Liver (tissue), 9 donors: Measurements from ENCODE around the gene RALGAPA2. TPM values are rescaled to one million over a fixed set of nuclear protein-coding genes. Genes with fewer than 3 reads are reported as not detected.

Source experiments
- DNase-seq: peaks from one replicate; pipeline ENCODE4 v3.0.0-alpha.2; 2017; ENCODE audit warnings: low spot score
- H3K27ac ChIP-seq, 2 donors: one replicate each; pipeline ENCODE4 v1.7.0; 2013; ENCODE audit warnings: inconsistent platforms in 2 of 2, low read length in 2 of 2, control low read depth in 1 of 2, low read depth in 1 of 2, mild to moderate bottlenecking in 1 of 2
- H3K27me3 ChIP-seq, 4 donors: one replicate each; pipeline versions ENCODE4 v1.6.1 to v1.7.0; 2013; ENCODE audit warnings: low read length in 3 of 4, inconsistent platforms in 1 of 4, mild to moderate bottlenecking in 1 of 4, moderate library complexity in 1 of 4; ENCODE audit not compliant: control insufficient read depth in 4 of 4, insufficient read depth in 4 of 4
- H3K36me3 ChIP-seq, 4 donors: one replicate each; pipeline versions ENCODE4 v1.6.1 to v1.7.0; 2013; ENCODE audit warnings: low read length in 3 of 4, mild to moderate bottlenecking in 3 of 4, low read depth in 1 of 4, moderate library complexity in 1 of 4; ENCODE audit not compliant: control insufficient read depth in 4 of 4, insufficient read depth in 3 of 4
- H3K4me1 ChIP-seq, 4 donors: one replicate each; pipeline versions ENCODE4 v1.6.1 to v1.7.0; 2013; ENCODE audit warnings: low read length in 3 of 4, mild to moderate bottlenecking in 3 of 4, moderate library complexity in 1 of 4; ENCODE audit not compliant: control insufficient read depth in 4 of 4, insufficient read depth in 4 of 4
- H3K4me3 ChIP-seq, 3 donors: one replicate each; pipeline versions ENCODE4 v1.6.1 to v1.7.0; 2013; ENCODE audit warnings: low read length in 3 of 3, control low read depth in 1 of 3, low read depth in 1 of 3, mild to moderate bottlenecking in 1 of 3
- H3K9ac ChIP-seq, 2 donors: one replicate each; pipeline ENCODE4 v1.7.0; 2013; ENCODE audit warnings: low read length in 2 of 2, mild to moderate bottlenecking in 2 of 2, moderate library complexity in 2 of 2, control low read depth in 1 of 2, low read depth in 1 of 2
- H3K9me3 ChIP-seq, 4 donors: one replicate each; pipeline versions ENCODE4 v1.6.1 to v1.7.0; 2013; ENCODE audit warnings: low read length in 3 of 4; ENCODE audit not compliant: control insufficient read depth in 4 of 4
- ATF3 ChIP-seq: IDR thresholded peaks from 2 replicates; pipeline ENCODE4 v1.6.1; 2016; ENCODE audit warnings: antibody characterized with exemption
- CTCF ChIP-seq: fragments of 150-350 bp; IDR thresholded peaks from 2 replicates; pipeline ENCODE4 v1.5.1; 2017; ENCODE audit warnings: improper control_type of control experiment, low read depth, low read length; ENCODE audit not compliant: missing input control
- EGR1 ChIP-seq, 2 donors: IDR thresholded peaks; 2 replicates each; pipeline ENCODE4 v1.6.1; 2016 to 2018; ENCODE audit warnings: antibody characterized with exemption in 2 of 2, low read depth in 2 of 2
- FOXA1 ChIP-seq: IDR thresholded peaks from 2 replicates; pipeline ENCODE4 v1.6.1; 2016; ENCODE audit warnings: antibody characterized with exemption
- FOXA2 ChIP-seq: IDR thresholded peaks from 2 replicates; pipeline ENCODE4 v1.6.1; 2016; ENCODE audit warnings: antibody characterized with exemption
- HNF4A ChIP-seq, 2 donors: conservative IDR thresholded peaks; 2 replicates each; pipeline ENCODE4 v1.6.1; 2016; ENCODE audit warnings: antibody characterized with exemption in 2 of 2, mild to moderate bottlenecking in 2 of 2
- HNF4G ChIP-seq: IDR thresholded peaks from 2 replicates; pipeline ENCODE4 v1.6.1; 2016; ENCODE audit warnings: antibody characterized with exemption
- JUND ChIP-seq, 2 donors: IDR thresholded peaks; 2 replicates each; pipeline ENCODE4 v1.6.1; 2016; ENCODE audit warnings: antibody characterized with exemption in 2 of 2
- MAX ChIP-seq: IDR thresholded peaks from 2 replicates; pipeline ENCODE4 v1.6.1; 2016; ENCODE audit warnings: antibody characterized with exemption
- NR2F2 ChIP-seq: IDR thresholded peaks from 2 replicates; pipeline ENCODE4 v1.6.1; 2016; ENCODE audit warnings: antibody characterized with exemption
- RAD21 ChIP-seq, 2 donors: IDR thresholded peaks; 2 replicates each; pipeline ENCODE4 v1.6.1; 2016; ENCODE audit warnings: antibody characterized with exemption in 2 of 2, mild to moderate bottlenecking in 2 of 2
- REST ChIP-seq: IDR thresholded peaks from 2 replicates; pipeline ENCODE4 v1.6.1; 2016; ENCODE audit warnings: antibody characterized with exemption, mild to moderate bottlenecking
- RXRA ChIP-seq, 2 donors: IDR thresholded peaks; 2 replicates each; pipeline ENCODE4 v1.6.1; 2017 to 2018; ENCODE audit warnings: antibody characterized with exemption in 2 of 2, mild to moderate bottlenecking in 1 of 2
- SP1 ChIP-seq: IDR thresholded peaks from 2 replicates; pipeline ENCODE4 v1.6.1; 2018; ENCODE audit warnings: antibody characterized with exemption, mild to moderate bottlenecking
- TAF1 ChIP-seq: conservative IDR thresholded peaks from 2 replicates; pipeline ENCODE4 v1.6.1; 2016; ENCODE audit warnings: antibody characterized with exemption, mild to moderate bottlenecking
- YY1 ChIP-seq: IDR thresholded peaks from 2 replicates; pipeline ENCODE4 v1.6.1; 2016; ENCODE audit warnings: antibody characterized with exemption, mild to moderate bottlenecking
- ZBTB33 ChIP-seq: IDR thresholded peaks from 2 replicates; pipeline ENCODE4 v1.6.1; 2016; ENCODE audit warnings: antibody characterized with exemption
- WGBS: extraction: QIAGEN DNeasy Blood & Tissue Kit; methylation state at CpG from one replicate; pipeline ENCODE4 v1.1.7; 2013; 5-methylcytosine and 5-hydroxymethylcytosine counted together
- polyA plus RNA-seq, 2 donors: library from polyadenylated mRNA; stranded (reverse) in 1 of 2; unstranded in 1 of 2; fragments of 200-250 nt in 1 of 2; fragments of >200 nt in 1 of 2; fragmentation: Nextera tagmentation in 1 of 2; extraction: Ambion mirVana in 1 of 2; gene quantifications; one replicate each; pipeline versions ENCODE4 v1.2.1 to v1.2.3, GENCODE V29; 2013 to 2015
- total RNA-seq, 2 donors: library from RNA; depleted of rRNA; stranded (reverse); fragments of >200 nt; gene quantifications; one replicate each; pipeline ENCODE4 v1.2.3, GENCODE V29; 2014
- donor health status: healthy.
- donor health status: healthy.
- donor health status: healthy.
- donor health status: healthy.
- donor health status: healthy.

The RALGAPA2 gene
- total and polyA plus RNA-seq, 4 donors = 14.8 to 89.9 (median 25.1) TPM

GRCh38 chr20:20549267-20549612 lies 163.2 kb downstream of the RALGAPA2 start:
- Histone ChIP-seq H3K4me3 (no peak overlapping the region), H3K9me3 (no peaks in the 10 kb centered on the region), H3K4me1 (peaks cover 0 to 25% (median 18%) of the 10 kb centered on the region in 4 donors), H3K9ac (no peak overlapping the region), H3K27me3 (no peaks in the 10 kb centered on the region), H3K27ac (no peak overlapping the region), H3K36me3 (peaks cover 1 to 12% (median 9%) of the 10 kb centered on the region in 4 donors)
- 74% methylated on average over 6 of the region's 6 CpGs for WGBS
- no peak for DNase-seq
- no peak for TF ChIP-seq RXRA (IDR thresholded peaks at IDR 0.05)
- TF ChIP-seq FOXA2 = no peak
- TF ChIP-seq REST = no peak
- TF ChIP-seq TAF1 = no peak
- TF ChIP-seq ZBTB33 = no peak
- no peak for TF ChIP-seq ATF3
- TF ChIP-seq HNF4A (conservative IDR thresholded peaks at IDR 0.05) = no peak
- no peak for TF ChIP-seq YY1
- no peak for TF ChIP-seq SP1
- TF ChIP-seq EGR1 (IDR thresholded peaks at IDR 0.05; ENCODE audit: low read depth in 2 of 2) = no peak
- TF ChIP-seq FOXA1 = no peak
- TF ChIP-seq NR2F2 = no peak

- no peaks in the 10 kb centered on the region for H3K9me3 ChIP-seq
- H3K27me3 ChIP-seq = no peaks in the 10 kb centered on the region
- DNase-seq = no peak
- H3K9ac ChIP-seq = no peak overlapping the region
- H3K4me3 ChIP-seq = no peak overlapping the region
- peaks cover 1 to 12% (median 9%) of the 10 kb centered on the region in 4 donors for H3K36me3 ChIP-seq
- WGBS = 29% methylated on average over 5 of the region's 5 CpGs
- peaks cover 0 to 25% (median 18%) of the 10 kb centered on the region in 4 donors for H3K4me1 ChIP-seq
- peak overlapping the region in 1 of 2 donors; percentile 2 for H3K27ac ChIP-seq
- TF ChIP-seq JUND (IDR thresholded peaks at IDR 0.05) = peak in 1 of 2 donors; percentile 23
- no peak for TF ChIP-seq ZBTB33
- no peak for TF ChIP-seq NR2F2
- TF ChIP-seq EGR1 (IDR thresholded peaks at IDR 0.05; ENCODE audit: low read depth in 2 of 2) = no peak
- peak; percentile 66 for TF ChIP-seq YY1
- TF ChIP-seq HNF4G = peak; percentile 27
- TF ChIP-seq MAX = peak; percentile 21
- TF ChIP-seq CTCF = no peak
- TF ChIP-seq REST = no peak
- peak; percentile 35 for TF ChIP-seq FOXA2
- no peak for TF ChIP-seq TAF1
- no peak for TF ChIP-seq SP1
- TF ChIP-seq RXRA (IDR thresholded peaks at IDR 0.05) = peak in 1 of 2 donors; percentile 32
- TF ChIP-seq FOXA1 = no peak
- TF ChIP-seq RAD21 (IDR thresholded peaks at IDR 0.05) = no peak
These were observed 163.7 kb downstream of the RALGAPA2 start for GRCh38 chr20:20548527-20549266.
